HL-60 (cell line): ENCODE results near the gene CFC1.
"Not testable (repeated sequence)": the region's sequence is repeated elsewhere in the genome, so short reads cannot be mapped to it uniquely, and the experiment has no call there.

Source experiments
- CTCF ChIP-seq: IDR thresholded peaks from one replicate; pipeline ENCODE4 v1.5.1; 2011; ENCODE audit warnings: low read length, control low read depth, inconsistent platforms; ENCODE audit not compliant: insufficient read depth
- POLR2AphosphoS5 ChIP-seq: IDR thresholded peaks from 2 replicates; pipeline ENCODE4 v1.6.1; 2012; ENCODE audit warnings: low read depth

GRCh38 chr2:130592791-130593414 lies 6.5 kb downstream of the CFC1 start:
- TF ChIP-seq CTCF, POLR2AphosphoS5: not testable (repeated sequence)
